Lung (tissue), 12 donors: ENCODE data around the gene TRMO. TPM values are rescaled to one million over a fixed set of nuclear protein-coding genes. Genes with fewer than 3 reads are reported as not detected.

Source experiments
- ATAC-seq: fragments of 200-7000 bp; cut with Tn5 transposase; one replicate; pipeline ENCODE4 v1.9.1; 2020; ENCODE audit warnings: moderate number of reproducible peaks; ENCODE audit not compliant: insufficient read depth, low FRiP score
- DNase-seq, 3 donors: peaks; one replicate each; pipeline ENCODE4 v3.0.0-alpha.2; 2013 to 2017
- H3K27ac ChIP-seq, 2 donors: one replicate each; pipeline ENCODE4 v1.5.1; 2013; ENCODE audit warnings: mild to moderate bottlenecking in 2 of 2, moderate library complexity in 2 of 2, control low read depth in 1 of 2, inconsistent platforms in 1 of 2, low read depth in 1 of 2, low read length in 1 of 2
- H3K27me3 ChIP-seq, 3 donors: one replicate each; pipeline ENCODE4 v1.5.1; 2013; ENCODE audit warnings: low read length in 2 of 3; ENCODE audit not compliant: control insufficient read depth in 3 of 3, insufficient read depth in 3 of 3
- H3K36me3 ChIP-seq, 4 donors: one replicate each; pipeline ENCODE4 v1.5.1; 2013; ENCODE audit warnings: low read length in 4 of 4, mild to moderate bottlenecking in 1 of 4, moderate library complexity in 1 of 4; ENCODE audit not compliant: control insufficient read depth in 4 of 4, insufficient read depth in 4 of 4
- H3K4me1 ChIP-seq, 5 donors: one replicate each; pipeline ENCODE4 v1.5.1; 2013; ENCODE audit warnings: low read length in 5 of 5, mild to moderate bottlenecking in 2 of 5, moderate library complexity in 1 of 5; ENCODE audit not compliant: control insufficient read depth in 5 of 5, insufficient read depth in 5 of 5
- H3K4me3 ChIP-seq: one replicate; pipeline ENCODE4 v1.5.1; 2013; ENCODE audit warnings: mild to moderate bottlenecking, control low read depth, moderate library complexity
- H3K9ac ChIP-seq, 2 donors: one replicate each; pipeline ENCODE4 v1.5.1; 2013; ENCODE audit warnings: low read length in 2 of 2, control low read depth in 1 of 2; ENCODE audit not compliant: insufficient read depth in 1 of 2
- H3K9me3 ChIP-seq, 4 donors: one replicate each; pipeline ENCODE4 v1.5.1; 2013; ENCODE audit warnings: low read length in 3 of 4, mild to moderate bottlenecking in 1 of 4, moderate library complexity in 1 of 4; ENCODE audit not compliant: control insufficient read depth in 4 of 4, insufficient read depth in 3 of 4
- WGBS, 2 donors: extraction: QIAGEN DNeasy Blood & Tissue Kit; methylation state at CpG; one replicate each; pipeline ENCODE4 v1.1.7; 2013; 5-methylcytosine and 5-hydroxymethylcytosine counted together
- polyA plus RNA-seq, 2 donors: library from polyadenylated mRNA; stranded (reverse); fragments of 200-250 nt; gene quantifications; one replicate each; pipeline ENCODE4 v1.2.1, GENCODE V29; 2013
- total RNA-seq, 2 donors: library from RNA; depleted of rRNA in 1 of 2; stranded (reverse); fragments of >200 nt in 1 of 2; gene quantifications; one replicate each; pipeline ENCODE4 v1.2.1, GENCODE V29; 2014 to 2021
- TF ChIP-seq, protein P1 (sequence below): IDR thresholded peaks from 2 replicates; pipeline ENCODE4 v1.5.1; 2012; ENCODE audit warnings: mild to moderate bottlenecking; ENCODE audit errors: control extremely low read depth, extremely low read depth
- donor health status: control.
- donor health status: control.
- donor health status: Bipolar disorder and iron deficiency.
- donor health status: healthy.
- donor health status: DM: yes; HTN: yes; CAD: no.

The TRMO gene
- total and polyA plus RNA-seq, 4 donors, result 7.8 to 27.9 (median 15.7) TPM

DNA sequence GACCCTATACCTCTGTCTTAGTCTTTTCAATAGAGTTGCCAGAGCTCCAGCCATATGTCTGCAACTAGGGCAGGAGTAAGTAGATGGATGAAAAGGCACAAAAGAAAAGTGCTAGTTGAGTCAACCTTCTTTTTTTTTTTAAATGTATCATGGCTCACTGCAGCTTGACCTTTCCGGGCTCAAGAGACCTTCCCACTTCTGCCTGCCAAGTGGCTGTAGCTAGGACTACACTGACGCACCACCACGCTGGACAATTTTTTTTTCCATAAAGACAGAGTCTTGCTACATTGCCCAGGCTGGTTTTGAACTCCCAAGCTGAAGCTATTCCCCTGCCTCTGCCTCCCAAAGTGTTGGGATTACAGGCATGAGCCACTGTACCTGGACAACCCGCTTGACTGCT is 42.0 kb downstream of the TRMO start:
- WGBS, 2 donors, result 70 to 80% methylated on average over 4 of the region's 4 CpGs
- TF ChIP-seq, protein P1, sequence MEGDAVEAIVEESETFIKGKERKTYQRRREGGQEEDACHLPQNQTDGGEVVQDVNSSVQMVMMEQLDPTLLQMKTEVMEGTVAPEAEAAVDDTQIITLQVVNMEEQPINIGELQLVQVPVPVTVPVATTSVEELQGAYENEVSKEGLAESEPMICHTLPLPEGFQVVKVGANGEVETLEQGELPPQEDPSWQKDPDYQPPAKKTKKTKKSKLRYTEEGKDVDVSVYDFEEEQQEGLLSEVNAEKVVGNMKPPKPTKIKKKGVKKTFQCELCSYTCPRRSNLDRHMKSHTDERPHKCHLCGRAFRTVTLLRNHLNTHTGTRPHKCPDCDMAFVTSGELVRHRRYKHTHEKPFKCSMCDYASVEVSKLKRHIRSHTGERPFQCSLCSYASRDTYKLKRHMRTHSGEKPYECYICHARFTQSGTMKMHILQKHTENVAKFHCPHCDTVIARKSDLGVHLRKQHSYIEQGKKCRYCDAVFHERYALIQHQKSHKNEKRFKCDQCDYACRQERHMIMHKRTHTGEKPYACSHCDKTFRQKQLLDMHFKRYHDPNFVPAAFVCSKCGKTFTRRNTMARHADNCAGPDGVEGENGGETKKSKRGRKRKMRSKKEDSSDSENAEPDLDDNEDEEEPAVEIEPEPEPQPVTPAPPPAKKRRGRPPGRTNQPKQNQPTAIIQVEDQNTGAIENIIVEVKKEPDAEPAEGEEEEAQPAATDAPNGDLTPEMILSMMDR, result no peak

GRCh38 chr9:97876061-97876460 is 46.2 kb downstream of the TRMO start:
- TF ChIP-seq, protein P1, result no peak
- DNase-seq (no peak), ATAC-seq (no peak)
- peaks cover 0 to 2% (median 0%) of the 10 kb centered on the region in 4 donors for H3K9me3 ChIP-seq
- H3K27ac ChIP-seq, result no peak overlapping the region
- H3K4me3 ChIP-seq, result no peak overlapping the region
- H3K36me3 ChIP-seq, result no peaks in the 10 kb centered on the region
- no peak overlapping the region for H3K9ac ChIP-seq
- peaks cover 0 to 3% (median 0%) of the 10 kb centered on the region in 5 donors for H3K4me1 ChIP-seq
- 90 to 95% methylated on average over 3 of the region's 3 CpGs for WGBS, 2 donors
- peaks cover 0 to 4% (median 0%) of the 10 kb centered on the region in 3 donors for H3K27me3 ChIP-seq

More for the DNA sequence above, 42.0 kb downstream of the TRMO start:
- peaks cover 0 to 3% (median 0%) of the 10 kb centered on the region in 5 donors for H3K4me1 ChIP-seq
- no peak overlapping the region for H3K9ac ChIP-seq
- no peak for DNase-seq
- H3K27me3 ChIP-seq, result peaks cover 0 to 3% (median 0%) of the 10 kb centered on the region in 3 donors
- ATAC-seq, result no peak
- H3K4me3 ChIP-seq, result no peak overlapping the region
- no peaks in the 10 kb centered on the region for H3K36me3 ChIP-seq
- no peaks in the 10 kb centered on the region for H3K9me3 ChIP-seq
- H3K27ac ChIP-seq, result no peak overlapping the region

- whole genome bisulfite sequencing, 2 donors, result 87% methylated on average over 5 of the region's 5 CpGs
Measured at GRCh38 chr9:97875111-97875510, 47.2 kb downstream of the TRMO start.

More at GRCh38 chr9:97875111-97875510, 47.2 kb downstream of the TRMO start:
- Histone ChIP-seq H3K27me3 (peaks cover 0 to 5% (median 0%) of the 10 kb centered on the region in 3 donors), H3K4me3 (no peak overlapping the region), H3K9me3 (peaks cover 0 to 2% (median 0%) of the 10 kb centered on the region in 4 donors), H3K27ac (no peak overlapping the region), H3K4me1 (peaks cover 0 to 3% (median 0%) of the 10 kb centered on the region in 5 donors), H3K9ac (no peak overlapping the region), H3K36me3 (no peaks in the 10 kb centered on the region)
- DNase-seq (no peak), ATAC-seq (no peak)
- TF ChIP-seq, protein P1, result no peak
